Measurements from ENCODE around the gene NDUFB7.
"Not testable (repeated sequence)": the region's sequence is repeated elsewhere in the genome, so short reads cannot be mapped to it uniquely, and the experiment has no call there.

The NDUFB7 gene

GRCh38 chr19:14611051-14611450 lies 39.2 kb upstream of the NDUFB7 start:
- TF ChIP-seq CTCF (conservative IDR thresholded peaks at IDR 0.05), result no peak
- no peak overlapping the region for H3K27ac ChIP-seq

GRCh38 chr19:14606627-14607026 lies 34.8 kb upstream of the NDUFB7 start:
- no peak for TF ChIP-seq CTCF (conservative IDR thresholded peaks at IDR 0.05)
- no peak overlapping the region for H3K27ac ChIP-seq

GRCh38 chr19:14603990-14604387 lies 32.1 kb upstream of the NDUFB7 start:
- H3K27ac ChIP-seq, result no peak overlapping the region

GRCh38 chr19:14599548-14600147 lies 27.8 kb upstream of the NDUFB7 start:
- no peak for TF ChIP-seq CTCF (conservative IDR thresholded peaks at IDR 0.05)
- no peak overlapping the region for H3K27ac ChIP-seq

More at GRCh38 chr19:14603990-14604387, 32.1 kb upstream of the NDUFB7 start:
- TF ChIP-seq CTCF (conservative IDR thresholded peaks at IDR 0.05), result no peak

GRCh38 chr19:14595558-14595957 lies 23.7 kb upstream of the NDUFB7 start:
- H3K27ac ChIP-seq, result no peak overlapping the region
- no peak for TF ChIP-seq CTCF (conservative IDR thresholded peaks at IDR 0.05)

GRCh38 chr19:14589433-14589832 lies 17.6 kb upstream of the NDUFB7 start:
- H3K27ac ChIP-seq, result not testable (repeated sequence)

- not testable (repeated sequence) for H3K27ac ChIP-seq
Measured at GRCh38 chr19:14585187-14585586, 13.3 kb upstream of the NDUFB7 start.

GRCh38 chr19:14584372-14584771 lies 12.5 kb upstream of the NDUFB7 start:
- not testable (repeated sequence) for H3K27ac ChIP-seq

GRCh38 chr19:14582894-14583340 lies 11.1 kb upstream of the NDUFB7 start, which contains the start of gene CLEC17A:
Gene CLEC17A, plus strand, starts transcription at chr19:14583084. Its CDS starts 77 bp downstream, at chr19:14583161.
- no peak for TF ChIP-seq CTCF (conservative IDR thresholded peaks at IDR 0.05)
- no peak within 1 kb of the TSS for H3K27ac ChIP-seq

Data from VCaP (cell line).